ENCODE measurements around the gene RELCH.

RELCH gene

DNA sequence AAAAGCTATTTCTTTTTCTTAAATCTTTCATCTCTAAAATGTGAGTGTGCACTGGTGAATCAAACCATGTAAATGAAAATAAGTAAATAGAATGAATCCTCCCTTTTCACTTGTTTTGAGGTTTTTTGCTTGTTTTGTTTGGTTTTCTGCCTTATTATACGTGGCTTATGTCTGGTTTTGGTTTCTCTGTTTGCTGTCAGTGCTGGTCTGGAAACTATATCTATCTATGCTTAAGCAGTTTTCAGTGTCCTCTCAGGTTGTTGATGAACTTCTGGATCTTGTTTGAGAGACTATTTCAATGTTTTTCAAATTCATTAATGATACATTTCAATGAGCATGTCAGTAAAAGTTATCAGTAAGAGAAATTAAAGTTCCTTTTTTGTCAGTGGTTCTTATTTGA, 90.0 kb downstream of the RELCH start:
- no peak for DNase-seq

GRCh38 chr18:62279561-62279960, 92.5 kb downstream of the RELCH start:
- DNase-seq = no peak

DNA sequence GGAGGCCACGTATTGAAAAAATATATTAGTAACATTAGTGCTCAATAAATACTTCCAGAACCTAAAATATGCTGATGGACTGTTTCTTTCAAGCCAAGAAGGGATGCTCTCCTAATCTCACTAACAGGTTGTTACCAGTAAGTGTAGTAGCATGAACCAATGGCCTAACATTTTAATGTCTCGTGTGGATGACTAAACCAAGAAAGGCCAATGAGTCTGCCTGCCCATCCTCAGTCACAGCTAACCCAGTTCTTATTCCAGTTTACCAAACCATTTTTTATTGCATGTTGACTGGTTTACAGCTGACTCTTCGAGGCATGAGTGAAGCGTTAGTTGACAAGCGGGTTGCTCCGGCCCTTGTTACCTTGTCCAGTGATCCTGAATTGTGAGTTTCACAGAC, 93.0 kb downstream of the RELCH start:
- DNase-seq = no peak

GRCh38 chr18:62280786-62281185, 93.7 kb downstream of the RELCH start:
- no peak for DNase-seq

- DNase-seq = no peak
Measured at GRCh38 chr18:62281684-62282083, 94.6 kb downstream of the RELCH start.

- DNase-seq = no peak
Measured at GRCh38 chr18:62282188-62282629, 95.2 kb downstream of the RELCH start.

DNA sequence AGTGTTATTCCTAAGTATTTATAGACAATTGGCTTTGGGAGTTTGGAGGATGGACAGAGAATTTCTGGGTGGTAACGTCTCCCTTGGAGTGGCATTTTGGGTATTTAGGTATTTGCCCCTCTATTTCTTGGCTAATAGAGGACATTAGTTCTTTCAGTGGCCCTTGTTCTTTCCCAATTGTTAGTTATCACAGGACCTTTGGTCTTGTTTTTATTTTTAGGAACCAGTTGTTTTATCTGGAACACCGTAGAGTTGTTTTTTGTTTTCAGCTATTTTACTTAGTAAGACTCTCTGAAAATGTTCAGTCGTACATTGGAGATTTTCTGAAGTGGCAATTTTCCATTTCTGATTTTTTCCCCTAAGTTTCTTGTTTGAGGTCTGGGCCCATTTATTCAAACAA, 97.6 kb downstream of the RELCH start:
- no peak for DNase-seq

- no peak for DNase-seq
Measured at GRCh38 chr18:62285281-62285680, 98.2 kb downstream of the RELCH start.

GRCh38 chr18:62287781-62288664, 101.0 kb downstream of the RELCH start:
- no peak for DNase-seq

DNA sequence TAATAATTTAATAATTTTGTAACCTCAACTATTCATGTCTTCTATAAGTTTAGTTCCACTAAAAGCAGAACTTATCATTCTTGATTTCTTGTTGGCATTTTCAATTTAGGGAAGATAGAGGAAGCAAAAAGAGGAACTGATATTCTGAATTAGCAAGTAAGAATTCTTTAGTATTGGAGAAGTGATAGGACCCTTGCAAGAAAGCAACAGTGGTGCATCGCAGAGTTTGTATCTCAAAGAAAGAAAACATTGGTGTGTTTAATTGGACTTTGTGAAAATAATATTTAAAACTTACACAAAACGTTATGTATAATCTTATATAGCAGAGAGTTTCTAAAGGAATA, 101.6 kb downstream of the RELCH start:
- DNase-seq = no peak

- DNase-seq = no peak
Measured at GRCh38 chr18:62289047-62289446, 102.0 kb downstream of the RELCH start.

GRCh38 chr18:62294073-62294472, 107.0 kb downstream of the RELCH start:
- no peak for DNase-seq

- no peak for DNase-seq
Measured at GRCh38 chr18:62300359-62300963, 113.4 kb downstream of the RELCH start.

GRCh38 chr18:62301322-62301721, 114.3 kb downstream of the RELCH start:
- no peak for DNase-seq

DNA sequence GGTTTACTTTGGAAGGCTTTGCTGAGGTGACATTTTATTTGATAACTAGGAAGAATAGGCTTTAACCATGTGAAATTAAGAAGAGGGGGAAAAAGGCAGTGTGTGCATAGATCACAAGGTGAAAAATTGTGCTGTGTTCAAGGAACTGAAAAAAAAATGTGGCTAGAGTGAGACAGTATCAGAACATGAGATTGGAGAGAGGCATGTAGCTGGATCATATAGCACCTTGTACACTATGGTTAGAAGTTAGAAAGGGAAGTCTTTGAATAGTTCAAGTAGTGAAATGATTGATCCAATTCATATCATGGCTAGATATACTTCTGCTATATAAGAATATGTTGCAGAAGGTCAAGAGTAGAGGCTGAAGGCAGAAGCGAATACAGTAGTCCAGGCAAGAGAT, 125.8 kb downstream of the RELCH start:
- DNase-seq = no peak

DNA sequence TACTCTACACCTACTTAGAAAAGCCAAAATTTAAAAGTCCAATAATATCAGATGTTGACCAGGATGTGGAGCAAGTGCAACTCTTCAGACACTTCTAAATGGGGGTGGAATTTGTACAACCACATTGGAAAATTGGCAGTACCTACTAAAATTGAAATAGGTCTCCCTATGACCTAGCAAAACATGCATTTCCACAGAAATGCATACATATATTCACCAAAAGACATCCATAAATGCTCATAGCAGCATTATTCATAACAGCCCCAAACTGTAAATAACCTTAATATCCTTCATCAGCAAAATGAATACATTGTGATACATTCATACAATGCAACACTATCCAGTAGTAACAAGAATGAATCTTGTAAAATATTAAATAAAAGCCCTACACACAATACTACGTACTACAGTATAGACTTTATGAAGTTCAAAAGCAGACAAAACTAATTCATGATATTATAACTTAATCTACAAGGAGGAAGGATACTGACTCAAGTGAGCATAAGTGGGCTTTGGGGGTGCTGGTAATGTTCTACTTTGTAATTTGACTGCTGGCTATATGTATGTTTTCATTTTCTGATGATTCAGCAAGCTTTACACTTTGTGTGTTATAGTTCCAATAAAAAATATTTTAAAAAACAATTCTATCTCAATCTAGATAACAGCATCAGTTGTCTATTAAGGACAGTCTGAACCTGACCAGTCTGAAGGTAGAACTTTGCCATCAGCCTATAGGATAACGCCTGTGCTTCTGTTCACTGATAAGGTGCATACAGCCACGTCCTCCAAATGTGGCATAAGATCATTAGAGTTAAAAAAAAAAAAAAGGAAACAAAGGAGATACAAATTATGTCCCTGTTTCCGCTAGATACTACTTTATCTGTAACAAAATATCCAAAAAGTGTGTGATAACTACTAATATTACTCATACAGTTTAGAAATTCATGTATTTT, 131.4 kb downstream of the RELCH start:
- no peak for DNase-seq

DNA sequence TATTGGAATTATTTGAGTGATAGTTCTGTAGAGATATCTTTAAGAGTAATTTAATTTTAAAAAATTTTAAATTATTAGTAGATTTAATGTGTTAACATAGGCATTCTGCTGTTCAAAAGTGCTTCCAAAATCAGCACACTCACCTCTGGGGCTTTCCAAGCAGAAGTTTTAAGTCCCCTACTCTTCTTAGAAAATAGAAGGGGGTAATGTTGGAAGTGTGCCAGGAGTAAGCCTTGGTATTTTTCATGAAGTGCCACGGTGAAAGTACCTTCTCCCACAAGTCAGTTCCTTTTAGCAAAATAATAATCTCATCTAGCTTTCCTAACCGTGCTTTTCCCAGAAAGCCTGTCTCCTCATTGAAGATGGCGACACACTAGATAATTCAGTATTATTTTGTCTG, 134.1 kb downstream of the RELCH start:
- no peak for DNase-seq

GRCh38 chr18:62323483-62324180, 136.6 kb downstream of the RELCH start:
- no peak for DNase-seq

GRCh38 chr18:62324181-62324828, 137.2 kb downstream of the RELCH start:
- no peak for DNase-seq

GRCh38 chr18:62324917-62325805, 138.1 kb downstream of the RELCH start, which contains the start of gene TNFRSF11A:
Gene TNFRSF11A (plus strand): TSS chr18:62325310. CDS start chr18:62325353, 43 bp downstream.
- DNase-seq = peak; percentile 48 to 70
